Activated CD4-positive, alpha-beta T cell treated with anti-CD3 and anti-CD28 coated beads, Interleukin-2, Interleukin-6, amounts not matched to agents 100 ng/mL and 50 ng/mL, durations not matched to agents 16 hours and 8 hours (primary cell): Measurements from ENCODE around the gene LYPD8.

Source experiments
- DNase-seq: peaks from one replicate; pipeline ENCODE4 v3.0.0-alpha.2; 2020

Gene LYPD8

GRCh38 chr1:248756636-248757035 lies 1.1 kb upstream of the LYPD8 start:
- no peak for DNase-seq

GRCh38 chr1:248756151-248756550 lies 592 bp upstream of the LYPD8 start:
- no peak for DNase-seq

GRCh38 chr1:248753708-248754280 lies 1.8 kb downstream of the LYPD8 start:
- no peak for DNase-seq

- DNase-seq: no peak
These were observed 2.4 kb downstream of the LYPD8 start for GRCh38 chr1:248753029-248753594.

GRCh38 chr1:248752161-248753028 lies 3.2 kb downstream of the LYPD8 start:
- DNase-seq: no peak

- DNase-seq: no peak
These were observed 3.9 kb downstream of the LYPD8 start for GRCh38 chr1:248751635-248752034.

- no peak for DNase-seq
These were observed 4.4 kb downstream of the LYPD8 start for GRCh38 chr1:248751142-248751541.

- DNase-seq: no peak
These were observed 5.1 kb downstream of the LYPD8 start for GRCh38 chr1:248750496-248750895.

GRCh38 chr1:248748211-248748610 lies 7.3 kb downstream of the LYPD8 start:
- DNase-seq: no peak

- no peak for DNase-seq
These were observed 14.7 kb downstream of the LYPD8 start for GRCh38 chr1:248740876-248741275.

- DNase-seq: no peak
These were observed 15.9 kb downstream of the LYPD8 start for GRCh38 chr1:248739572-248740205.

GRCh38 chr1:248737457-248737856 lies 18.1 kb downstream of the LYPD8 start:
- DNase-seq: no peak

- no peak for DNase-seq
These were observed 18.6 kb downstream of the LYPD8 start for GRCh38 chr1:248736977-248737376.

GRCh38 chr1:248733566-248733965 lies 22.0 kb downstream of the LYPD8 start:
- no peak for DNase-seq

- DNase-seq: no peak
These were observed 24.8 kb downstream of the LYPD8 start for GRCh38 chr1:248730507-248731335.

- no peak for DNase-seq
These were observed 41.3 kb downstream of the LYPD8 start for GRCh38 chr1:248714248-248714647.

- no peak for DNase-seq
These were observed 45.2 kb downstream of the LYPD8 start for GRCh38 chr1:248710305-248710900.

- DNase-seq: no peak
These were observed 51.0 kb downstream of the LYPD8 start for GRCh38 chr1:248704606-248705005.

GRCh38 chr1:248703674-248704073 lies 51.9 kb downstream of the LYPD8 start:
- no peak for DNase-seq

GRCh38 chr1:248702714-248703113 lies 52.8 kb downstream of the LYPD8 start, which contains the start of gene OR14I1:
OR14I1 (minus strand) TSS chr1:248702766.
- no peak for DNase-seq

GRCh38 chr1:248699099-248699498 lies 56.5 kb downstream of the LYPD8 start:
- no peak for DNase-seq

- DNase-seq: no peak
These were observed 57.7 kb downstream of the LYPD8 start for GRCh38 chr1:248697907-248698306.
